ENCODE measurements around the gene GARS1. TPM values are rescaled to one million over a fixed set of nuclear protein-coding genes. Genes with fewer than 3 reads are reported as not detected.

Gene GARS1
- polyA plus RNA-seq, 4 donors, result 79.8 to 101 (median 88.6) TPM

DNA sequence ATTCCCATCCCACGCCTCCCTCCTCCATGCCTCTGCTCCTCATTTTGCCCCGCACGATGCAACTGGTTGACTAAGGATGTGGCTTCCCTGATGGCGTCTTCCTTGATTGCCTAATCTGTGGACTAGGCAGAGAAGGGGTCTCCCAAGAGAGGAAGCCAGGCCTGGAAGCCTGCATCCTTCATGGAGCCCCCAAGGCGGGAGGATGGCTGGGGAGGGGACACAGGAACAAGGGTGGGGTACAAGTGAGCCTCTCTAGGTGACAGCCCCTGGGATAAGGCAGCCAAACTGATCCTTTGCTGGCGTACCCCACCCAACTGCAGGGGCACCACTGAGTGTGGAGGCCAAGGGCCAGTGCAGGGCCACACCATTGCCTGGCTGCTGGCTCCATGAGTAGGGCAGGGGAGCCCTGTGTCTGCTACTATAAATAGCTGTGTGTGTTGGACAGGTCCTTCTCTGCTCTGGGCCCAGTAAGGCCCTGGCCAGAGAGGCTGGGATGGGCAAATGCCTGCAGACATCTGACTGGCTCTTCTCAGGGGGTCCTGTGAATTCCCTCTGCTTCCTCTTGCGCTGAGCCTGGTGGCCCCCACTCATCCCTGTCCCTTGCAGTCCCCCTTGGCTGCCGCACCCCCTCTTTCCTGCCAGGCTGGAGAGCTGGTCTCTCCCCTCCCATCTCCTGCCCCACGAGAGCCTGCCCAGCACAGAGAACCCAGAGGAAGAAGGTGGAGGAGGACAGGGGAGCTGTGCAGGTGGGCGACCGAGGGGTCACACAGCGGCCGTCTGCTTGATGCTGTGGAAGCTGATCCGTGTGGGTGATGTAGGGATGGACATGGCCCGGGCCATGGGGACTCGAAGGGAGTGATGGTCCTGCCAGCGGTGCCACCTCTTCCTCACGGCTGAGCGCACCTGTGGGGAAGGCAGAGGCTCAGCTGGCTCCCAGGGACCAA is 58.3 kb downstream of the GARS1 start:
- no peak for DNase-seq (ENCODE audit: low read depth in 4 of 4, low spot score in 3 of 4)

DNA sequence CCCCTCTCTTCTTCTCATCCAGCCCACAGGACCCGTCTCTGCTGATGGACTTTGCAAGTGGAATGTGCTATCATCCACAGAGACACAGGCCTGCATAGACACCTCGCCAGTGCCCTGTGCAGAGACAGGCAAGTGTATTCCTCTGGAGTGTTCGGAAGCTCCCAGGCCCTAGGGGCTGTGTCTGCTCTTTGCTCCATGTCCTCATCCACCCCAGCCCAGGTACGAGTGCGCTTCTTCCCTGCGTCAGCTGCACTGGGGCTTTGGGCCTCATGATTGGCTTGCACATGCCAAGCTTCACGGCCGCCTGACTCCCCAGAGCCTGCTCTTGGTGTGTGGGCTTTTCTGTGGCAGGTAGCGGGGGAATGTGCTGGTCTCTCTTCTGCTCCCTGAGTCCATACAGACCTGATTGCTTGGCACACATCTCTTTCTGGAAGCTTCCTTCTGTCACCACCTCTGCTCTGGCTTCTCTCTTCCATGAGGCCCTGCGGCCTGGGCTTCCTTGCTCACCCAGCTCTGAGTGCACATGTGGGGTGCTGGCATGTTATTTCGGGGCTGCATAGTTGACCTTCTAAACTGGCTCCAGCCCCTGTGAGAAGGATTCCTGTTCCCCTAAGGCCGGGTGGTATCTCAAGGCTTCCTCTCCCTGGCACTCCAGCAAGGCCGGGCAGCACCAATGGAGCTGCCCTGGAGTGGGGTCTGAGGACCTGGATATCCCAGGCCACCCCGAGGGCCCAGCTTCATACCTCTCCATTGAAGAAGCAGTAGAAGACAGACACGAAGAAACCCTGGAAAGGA is 59.8 kb downstream of the GARS1 start:
- DNase-seq (ENCODE audit: low read depth in 4 of 4, low spot score in 3 of 4), result no peak

DNA sequence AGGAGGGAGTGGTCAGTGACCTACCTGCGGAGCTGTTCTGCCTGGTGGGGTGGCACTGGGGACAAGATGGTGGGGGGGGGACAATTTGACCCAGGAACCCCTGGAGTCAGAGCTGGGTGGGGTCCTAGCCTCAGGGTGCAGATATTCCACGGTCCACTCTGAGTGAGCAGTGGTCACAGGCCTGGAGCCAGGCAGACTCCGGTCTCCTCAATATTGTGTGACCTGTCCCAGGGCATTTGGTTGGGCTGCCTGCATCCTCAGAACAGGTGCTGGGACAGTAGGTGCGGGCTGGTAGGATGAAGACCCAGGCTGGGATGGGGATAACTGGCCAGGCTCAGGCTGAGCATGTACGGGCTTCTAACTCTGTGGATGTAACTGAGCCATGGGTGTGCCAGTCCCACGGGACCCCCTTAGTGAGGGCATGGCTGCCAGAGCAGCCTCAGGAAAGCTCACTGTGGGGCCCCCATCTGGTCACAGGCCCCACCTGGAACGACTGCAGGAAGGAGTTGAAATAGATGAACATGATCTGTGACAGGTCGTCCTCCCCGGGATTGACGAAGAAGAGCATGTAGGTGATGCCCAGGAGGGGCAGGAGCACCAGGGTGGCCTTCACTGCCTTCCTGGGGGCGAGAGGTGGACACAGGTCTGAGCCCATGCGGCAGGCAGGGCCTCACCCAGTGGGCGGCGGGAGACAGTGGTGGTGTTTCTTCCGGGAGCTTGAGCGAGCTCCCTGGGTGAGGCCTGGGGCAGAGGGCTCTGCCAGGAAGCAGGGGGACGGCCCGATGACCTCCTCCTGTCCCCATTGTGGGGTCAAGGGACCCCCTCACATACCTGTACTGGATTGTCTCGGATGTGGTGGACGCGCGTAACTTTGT is 60.7 kb downstream of the GARS1 start:
- DNase-seq (ENCODE audit: low read depth in 4 of 4, low spot score in 3 of 4), result no peak

DNA sequence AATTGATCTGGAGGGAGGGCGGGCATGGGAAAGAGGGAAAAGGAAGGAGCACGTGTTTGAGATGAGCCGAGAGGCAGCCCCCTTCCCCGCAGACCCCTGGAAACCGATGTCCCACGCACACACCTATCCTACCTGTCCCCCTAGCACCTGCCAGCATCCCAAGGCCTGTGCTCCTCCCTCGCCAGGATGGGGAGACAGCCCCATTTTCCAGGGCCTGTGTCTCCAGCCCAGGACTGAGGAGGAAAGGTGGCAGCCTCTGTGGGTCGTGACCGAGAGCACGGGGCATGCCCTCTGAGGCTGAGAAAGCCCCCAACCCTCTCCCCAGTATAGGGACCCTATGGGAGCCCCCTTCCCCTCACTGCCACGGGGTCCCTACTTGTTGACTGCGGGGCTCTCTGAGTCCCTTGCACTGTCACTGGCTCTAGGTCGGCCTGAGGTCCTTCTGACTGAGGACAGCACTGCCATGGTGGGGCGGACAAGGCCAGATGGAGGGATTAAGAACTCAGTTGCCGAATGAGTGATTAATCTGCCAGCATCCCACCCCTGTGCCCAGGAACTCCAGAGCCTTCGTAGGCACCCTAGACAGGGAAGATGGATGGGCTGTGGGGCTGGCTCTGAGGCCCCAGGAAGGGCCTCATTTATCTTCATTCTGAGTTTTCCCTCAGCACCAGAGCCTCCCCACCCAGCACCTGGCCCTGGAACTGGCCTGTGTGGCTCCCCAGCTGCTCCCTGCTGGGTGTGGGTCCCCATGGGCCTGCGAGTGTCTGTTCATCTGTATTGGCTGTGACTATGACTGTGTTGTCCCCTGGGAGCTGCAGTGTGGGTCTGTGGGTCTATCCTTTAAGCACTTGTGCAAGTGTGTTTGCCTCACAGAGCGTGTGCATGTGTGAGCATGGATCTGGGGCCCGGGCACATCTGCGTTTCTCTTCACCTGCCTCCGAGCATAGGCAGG is 61.6 kb downstream of the GARS1 start:
- no peak for DNase-seq (ENCODE audit: low read depth in 4 of 4, low spot score in 3 of 4)

DNA sequence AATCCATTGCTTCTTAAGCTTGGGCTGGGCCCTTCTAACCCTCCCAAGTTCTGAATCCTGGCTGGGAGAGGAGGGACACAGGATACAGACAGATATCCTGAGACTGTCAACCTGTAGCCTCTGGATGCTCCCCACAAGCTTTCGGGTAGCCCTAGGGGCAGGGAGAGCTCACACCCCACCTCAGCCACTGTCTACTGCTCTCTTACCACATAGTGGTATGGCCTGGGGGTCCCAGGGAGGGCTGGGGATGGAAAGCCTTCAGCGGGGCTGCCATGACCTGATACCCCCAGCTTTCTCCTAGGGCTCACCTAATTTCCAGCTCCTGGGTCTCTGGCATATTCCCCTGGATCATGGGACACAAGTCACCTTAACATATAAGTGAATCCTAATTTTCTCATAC is 62.5 kb downstream of the GARS1 start:
- DNase-seq (ENCODE audit: low read depth in 4 of 4, low spot score in 3 of 4), result no peak

DNA sequence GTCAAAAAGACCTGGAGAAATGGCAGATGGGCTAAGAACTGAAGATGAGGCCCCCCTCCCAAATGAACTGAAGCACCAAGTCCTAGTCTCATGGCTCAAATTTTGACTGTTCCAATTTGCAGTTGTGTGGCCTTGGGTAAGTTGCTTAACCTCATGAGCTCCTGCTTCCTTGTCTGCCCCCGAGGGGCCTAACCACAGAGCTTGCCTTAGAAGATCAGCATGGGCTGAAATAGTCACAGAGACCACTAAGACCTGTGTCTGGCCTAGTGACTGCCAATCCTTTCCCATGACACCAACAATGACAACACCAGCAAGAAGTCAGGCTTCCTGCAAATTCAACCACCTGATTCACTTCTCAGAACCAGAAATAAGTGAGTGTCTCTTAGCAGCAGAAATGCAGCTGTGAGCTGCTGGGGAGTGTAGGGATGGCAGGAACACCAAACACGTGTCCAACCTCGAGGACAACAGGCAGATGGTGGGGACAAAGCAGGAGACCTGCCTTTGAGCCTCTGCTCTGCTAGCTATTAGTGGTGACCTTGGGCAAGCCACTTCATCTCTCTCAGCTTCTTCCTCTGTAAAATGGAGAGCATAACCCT is 63.9 kb downstream of the GARS1 start:
- DNase-seq (ENCODE audit: low read depth in 4 of 4, low spot score in 3 of 4), result no peak

DNA sequence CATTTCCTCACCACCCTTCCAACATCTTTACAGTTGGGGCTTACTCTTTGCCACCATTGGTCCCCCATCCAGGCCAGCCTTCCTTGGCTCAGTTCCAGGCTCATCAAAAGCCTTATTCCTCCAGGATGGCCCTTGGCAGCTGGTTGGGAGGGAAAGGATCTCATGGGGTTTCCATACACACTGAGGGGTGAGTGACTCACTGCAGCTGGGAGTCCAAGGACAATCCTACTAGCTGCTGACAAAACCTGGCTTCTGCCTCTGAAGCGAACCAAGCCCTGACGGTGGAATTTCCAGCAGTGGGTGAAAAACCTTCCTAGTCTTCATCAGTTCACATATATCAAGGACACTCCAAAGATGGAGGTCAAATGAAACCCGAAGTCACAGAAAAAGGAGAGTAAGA is 64.6 kb downstream of the GARS1 start:
- no peak for DNase-seq (ENCODE audit: low read depth in 4 of 4, low spot score in 3 of 4)

DNA sequence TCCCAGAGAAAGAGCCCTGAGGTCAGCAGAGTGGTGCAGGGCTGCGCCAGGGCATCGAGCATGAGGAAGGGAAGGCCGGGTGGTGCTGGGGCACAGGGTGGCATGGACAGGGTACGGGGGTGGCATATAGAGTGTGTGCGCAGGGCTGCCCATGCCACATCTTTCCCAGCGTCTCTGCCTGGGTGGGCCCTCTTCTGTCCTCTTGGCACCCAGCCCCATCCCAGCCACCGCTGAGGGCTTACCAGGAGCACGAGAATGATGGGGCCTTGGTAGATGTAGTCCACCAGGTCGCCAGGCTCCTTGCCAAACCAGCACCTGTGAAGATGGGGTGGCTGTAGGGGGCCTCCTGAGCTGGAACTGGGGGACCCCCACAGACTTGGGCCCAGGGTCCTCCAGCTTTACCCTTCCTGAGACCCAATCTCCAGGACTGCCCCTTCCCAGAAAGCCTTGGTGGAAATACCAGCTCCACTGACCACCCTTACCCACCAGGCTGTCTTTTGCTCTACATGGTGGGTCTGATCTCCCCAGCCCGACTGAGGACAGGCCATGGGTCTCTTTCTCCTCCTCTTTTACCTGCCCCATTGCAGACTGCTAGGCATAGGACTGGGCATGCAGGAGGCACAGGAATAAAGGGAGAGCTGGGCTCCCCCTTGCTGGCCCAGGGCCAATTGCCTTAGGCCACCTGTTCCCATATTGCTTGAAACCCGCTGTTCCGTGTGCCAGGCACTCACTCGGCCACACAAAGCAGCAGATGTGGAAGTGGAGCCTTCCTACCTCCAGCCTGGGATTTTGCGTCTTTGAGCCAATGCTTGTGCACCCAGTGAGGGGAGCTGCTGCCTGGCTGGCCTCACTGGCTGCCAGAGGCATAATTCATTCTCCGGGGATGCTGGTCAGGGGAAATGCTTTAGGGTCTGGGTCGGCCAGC is 65.9 kb downstream of the GARS1 start:
- no peak for DNase-seq (ENCODE audit: low read depth in 4 of 4, low spot score in 3 of 4)

DNA sequence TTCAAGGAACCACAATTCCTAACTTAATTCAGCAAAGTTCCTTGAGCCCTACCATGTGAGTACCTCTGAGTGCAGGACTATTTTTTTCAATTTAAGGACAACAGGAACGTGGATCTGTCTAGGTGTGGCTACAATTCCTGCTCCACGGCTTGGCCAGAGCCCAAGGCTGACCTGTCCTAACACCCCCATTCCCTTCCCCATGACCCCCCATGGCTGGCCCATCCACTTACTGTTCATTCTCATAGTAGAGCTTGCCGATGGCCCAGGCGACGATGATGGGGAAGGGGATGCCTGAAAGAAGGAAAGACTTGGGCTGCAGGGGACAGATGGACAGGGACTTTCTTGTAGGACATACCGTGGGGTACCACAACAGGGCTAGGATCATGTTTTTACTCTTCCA is 67.2 kb downstream of the GARS1 start:
- no peak for DNase-seq (ENCODE audit: low read depth in 4 of 4, low spot score in 3 of 4)

DNA sequence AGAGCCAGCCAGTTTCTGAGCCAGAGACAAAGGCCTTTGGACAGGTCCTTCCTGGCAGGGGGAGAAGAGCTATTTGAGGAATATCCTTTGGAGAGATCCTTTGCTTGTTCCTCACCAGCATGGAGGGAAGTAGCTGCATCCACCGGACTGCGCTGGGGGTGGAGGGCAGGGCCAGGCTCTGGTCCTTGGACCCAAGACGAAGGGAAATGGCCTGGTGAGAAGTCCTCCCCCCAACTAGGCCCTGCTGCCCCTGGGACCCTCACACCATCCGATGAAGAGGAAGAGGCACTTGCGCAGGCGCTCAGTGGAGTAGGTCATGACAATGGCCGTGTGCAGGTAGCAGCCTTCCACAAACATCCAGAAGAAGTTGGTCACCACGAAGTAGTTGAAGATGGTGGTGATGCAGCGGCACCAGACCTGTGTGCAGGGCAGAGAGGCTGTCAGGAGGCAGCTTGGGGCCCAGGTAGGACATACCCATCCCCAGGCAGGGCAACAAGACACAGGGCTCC is 67.8 kb downstream of the GARS1 start:
- no peak for DNase-seq (ENCODE audit: low read depth in 4 of 4, low spot score in 3 of 4)

DNA sequence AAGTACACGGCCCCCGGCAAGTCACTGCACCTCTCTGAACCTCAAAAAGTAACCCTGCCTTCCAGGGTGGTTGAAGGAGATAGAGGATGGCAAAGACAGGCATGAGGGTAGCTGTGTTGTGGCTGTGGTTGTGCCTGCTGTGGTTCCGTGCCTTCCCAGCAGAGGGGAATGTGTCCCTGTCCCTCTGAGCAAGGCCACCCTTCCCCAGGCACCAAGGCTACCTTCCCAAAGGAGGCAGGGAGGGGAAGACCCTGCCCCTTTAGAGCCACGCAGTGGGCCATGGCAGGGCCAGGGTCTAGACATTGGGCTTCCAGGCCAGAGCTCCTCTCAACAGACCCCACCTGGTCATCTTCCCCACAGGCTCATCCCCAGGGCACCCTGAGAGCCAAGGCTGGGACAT is 68.7 kb downstream of the GARS1 start:
- DNase-seq (ENCODE audit: low read depth in 4 of 4, low spot score in 3 of 4), result no peak

DNA sequence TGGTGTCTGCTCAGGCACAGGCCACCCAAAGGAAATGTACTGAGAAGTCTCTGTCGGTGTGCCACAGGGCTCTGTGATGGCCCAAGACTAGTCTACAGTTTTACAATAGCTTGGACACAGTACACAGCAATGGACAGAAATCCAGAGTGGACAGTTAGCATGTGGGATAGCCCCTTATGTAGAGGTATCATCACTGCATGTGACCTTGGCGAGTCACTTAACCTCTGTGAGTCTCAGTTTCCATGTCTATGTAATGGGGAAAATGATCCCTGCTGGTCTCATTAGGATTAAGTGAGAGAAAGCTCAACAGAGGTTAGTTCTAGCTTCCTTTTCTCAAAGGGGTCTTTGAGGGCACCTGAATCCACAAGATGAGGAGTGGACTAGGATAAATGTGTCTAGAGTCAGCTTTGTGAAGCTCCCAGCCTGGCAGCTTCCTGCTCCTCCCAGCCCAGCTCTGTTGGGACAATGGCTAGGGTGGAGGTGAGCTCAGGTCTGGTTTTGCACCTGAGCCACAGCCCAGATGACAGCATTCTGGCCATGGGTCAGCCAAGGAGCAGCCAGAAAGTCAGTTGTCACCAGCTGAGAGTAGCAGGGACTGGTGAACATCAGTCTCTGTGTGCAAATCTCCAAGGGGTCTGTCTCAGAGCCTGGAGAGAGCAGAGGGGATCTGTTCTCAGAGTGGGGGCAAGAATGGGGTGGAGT is 69.7 kb downstream of the GARS1 start:
- no peak for DNase-seq (ENCODE audit: low read depth in 4 of 4, low spot score in 3 of 4)

DNA sequence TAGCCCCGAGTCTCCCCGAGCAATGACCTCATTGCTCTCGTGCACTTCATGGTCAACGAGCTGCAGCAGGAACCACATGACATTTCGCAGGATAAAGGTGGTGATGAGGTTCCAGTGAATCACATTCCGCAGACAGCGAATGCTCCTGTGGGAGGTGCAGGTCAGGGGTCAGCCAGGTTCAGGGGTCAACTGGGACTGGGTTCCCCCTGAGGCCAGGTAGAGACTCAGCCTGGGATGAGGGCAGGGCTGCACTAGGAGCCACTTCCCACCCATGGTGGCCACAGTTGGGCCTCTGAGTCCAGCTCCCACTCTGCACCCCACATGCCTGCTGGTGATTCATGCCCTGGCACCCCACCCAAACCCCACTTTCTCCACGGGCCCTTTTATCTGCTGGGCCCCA is 70.4 kb downstream of the GARS1 start:
- DNase-seq (ENCODE audit: low read depth in 4 of 4, low spot score in 3 of 4), result no peak

DNA sequence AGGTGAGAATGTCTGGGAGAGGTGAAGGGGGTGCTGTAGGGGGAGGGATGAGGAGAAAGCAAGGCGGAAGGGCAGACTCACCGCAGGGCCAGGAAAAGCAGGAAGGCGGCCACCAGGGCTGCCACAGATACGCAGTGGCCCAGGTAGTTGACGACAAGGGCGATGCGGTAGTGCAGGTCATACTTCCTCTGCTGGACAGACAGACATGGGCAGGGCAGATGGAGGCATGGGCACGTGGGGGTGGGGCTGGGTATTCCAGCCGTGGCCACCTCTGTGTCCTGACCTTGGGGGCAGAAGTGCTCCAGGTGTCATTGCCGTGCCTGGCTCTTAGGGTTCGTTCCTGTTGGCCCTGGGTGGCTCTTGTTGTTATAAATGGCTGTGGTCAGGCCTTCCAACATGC is 70.8 kb downstream of the GARS1 start:
- no peak for DNase-seq (ENCODE audit: low read depth in 4 of 4, low spot score in 3 of 4)

DNA sequence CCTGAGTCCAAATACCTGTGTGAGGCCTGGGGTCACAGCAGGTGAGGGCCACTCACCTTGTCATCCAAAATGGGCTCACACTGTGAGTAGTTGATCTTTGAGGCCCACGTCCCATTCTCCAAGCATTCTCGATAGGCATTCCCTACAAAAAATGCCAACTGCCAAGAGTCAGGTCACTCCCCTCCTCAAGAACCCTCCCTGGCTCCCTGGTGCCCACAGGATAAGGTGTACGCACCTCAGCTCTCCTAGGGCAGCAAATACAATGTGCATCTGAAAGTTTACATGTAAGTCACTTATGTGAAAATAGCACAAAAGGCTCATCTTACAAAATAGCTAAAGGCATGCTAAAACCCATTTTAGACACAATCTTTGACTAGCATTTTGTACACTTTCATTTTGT is 72.5 kb downstream of the GARS1 start:
- DNase-seq (ENCODE audit: low read depth in 4 of 4, low spot score in 3 of 4), result no peak

DNA sequence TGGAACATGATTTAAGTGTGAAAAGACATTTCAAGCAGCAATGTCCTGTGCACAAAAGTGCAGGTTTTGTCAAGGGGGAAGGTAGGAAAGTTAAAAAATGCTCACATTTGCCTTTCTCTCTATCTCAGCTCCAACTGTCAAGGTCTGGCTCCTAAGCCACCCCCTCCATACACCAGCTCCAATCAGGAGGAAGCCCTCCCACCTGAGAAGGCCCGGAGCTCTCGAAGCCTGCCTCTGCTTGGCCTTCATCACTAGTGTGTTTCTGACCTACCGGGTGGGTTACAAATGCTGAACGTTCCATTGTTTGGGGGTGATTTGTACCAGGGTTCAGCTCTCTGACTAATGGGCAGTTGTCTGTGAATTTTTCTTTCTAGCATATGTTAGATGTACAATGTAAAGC is 73.4 kb downstream of the GARS1 start:
- no peak for DNase-seq (ENCODE audit: low read depth in 4 of 4, low spot score in 3 of 4)

DNA sequence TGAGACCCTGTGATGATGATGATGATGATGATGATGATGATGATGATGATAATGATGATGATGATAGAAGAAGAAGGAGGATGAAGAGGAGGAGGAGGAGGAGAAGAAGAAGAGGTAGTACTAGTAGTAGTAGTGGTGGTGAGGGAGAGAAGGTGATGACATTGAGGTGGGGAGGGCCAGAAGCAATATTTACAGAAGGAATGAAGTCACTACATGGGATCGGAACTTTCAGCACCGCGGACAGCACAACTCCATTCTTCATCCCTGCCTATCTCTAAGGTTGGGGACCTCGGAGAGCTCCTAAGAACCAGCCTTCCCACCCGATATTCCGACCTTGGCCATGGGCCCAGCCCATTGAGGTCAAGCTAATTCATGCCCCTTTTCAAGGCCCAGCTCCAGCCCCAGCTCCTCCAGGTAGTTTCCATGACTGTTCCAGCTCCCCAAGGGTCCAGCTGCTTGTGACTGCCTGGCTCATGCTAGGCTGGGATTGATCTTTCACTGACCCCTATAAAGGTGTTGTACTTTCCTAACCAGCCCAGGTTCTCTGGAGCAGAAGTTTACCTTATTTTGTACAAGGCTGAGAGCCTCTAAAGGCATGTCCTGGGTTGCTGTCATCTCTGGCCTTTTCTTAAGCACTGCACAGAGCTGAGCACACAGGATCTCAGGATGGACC is 77.3 kb downstream of the GARS1 start:
- DNase-seq (ENCODE audit: low read depth in 4 of 4, low spot score in 3 of 4), result peak; percentile 25 to 71 (median 60)
